ENCODE measurements around the gene ADAMTS15.

ADAMTS15 gene

GRCh38 chr11:130420478-130421198 lies 27.8 kb upstream of the ADAMTS15 start:
- no peak overlapping the region for H3K4me3 ChIP-seq (replicated peaks; ENCODE audit: low read depth, low read length)
- peaks cover 8% of the 10 kb centered on the region for H3K27me3 ChIP-seq (replicated peaks; ENCODE audit: control insufficient read depth, insufficient read depth, low read length)
- TF ChIP-seq, protein P1, sequence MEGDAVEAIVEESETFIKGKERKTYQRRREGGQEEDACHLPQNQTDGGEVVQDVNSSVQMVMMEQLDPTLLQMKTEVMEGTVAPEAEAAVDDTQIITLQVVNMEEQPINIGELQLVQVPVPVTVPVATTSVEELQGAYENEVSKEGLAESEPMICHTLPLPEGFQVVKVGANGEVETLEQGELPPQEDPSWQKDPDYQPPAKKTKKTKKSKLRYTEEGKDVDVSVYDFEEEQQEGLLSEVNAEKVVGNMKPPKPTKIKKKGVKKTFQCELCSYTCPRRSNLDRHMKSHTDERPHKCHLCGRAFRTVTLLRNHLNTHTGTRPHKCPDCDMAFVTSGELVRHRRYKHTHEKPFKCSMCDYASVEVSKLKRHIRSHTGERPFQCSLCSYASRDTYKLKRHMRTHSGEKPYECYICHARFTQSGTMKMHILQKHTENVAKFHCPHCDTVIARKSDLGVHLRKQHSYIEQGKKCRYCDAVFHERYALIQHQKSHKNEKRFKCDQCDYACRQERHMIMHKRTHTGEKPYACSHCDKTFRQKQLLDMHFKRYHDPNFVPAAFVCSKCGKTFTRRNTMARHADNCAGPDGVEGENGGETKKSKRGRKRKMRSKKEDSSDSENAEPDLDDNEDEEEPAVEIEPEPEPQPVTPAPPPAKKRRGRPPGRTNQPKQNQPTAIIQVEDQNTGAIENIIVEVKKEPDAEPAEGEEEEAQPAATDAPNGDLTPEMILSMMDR (IDR thresholded peaks at IDR 0.05; ENCODE audit: insufficient read depth, low read length, poor library complexity, severe bottlenecking): no peak
- no peak for DNase-seq (ENCODE audit: extremely low read depth, insufficient read length)
- H3K36me3 ChIP-seq (ENCODE audit: control insufficient read depth, insufficient read depth, low read length): no peaks in the 10 kb centered on the region

- TF ChIP-seq, protein P1 (IDR thresholded peaks at IDR 0.05; ENCODE audit: insufficient read depth, low read length, poor library complexity, severe bottlenecking): no peak
- H3K36me3 ChIP-seq (ENCODE audit: control insufficient read depth, insufficient read depth, low read length): no peaks in the 10 kb centered on the region
- DNase-seq (ENCODE audit: extremely low read depth, insufficient read length): no peak
- no peak overlapping the region for H3K4me3 ChIP-seq (replicated peaks; ENCODE audit: low read depth, low read length)
- peaks cover 8% of the 10 kb centered on the region for H3K27me3 ChIP-seq (replicated peaks; ENCODE audit: control insufficient read depth, insufficient read depth, low read length)
These were observed 27.3 kb upstream of the ADAMTS15 start for GRCh38 chr11:130421199-130421585.

GRCh38 chr11:130421697-130422096 lies 26.7 kb upstream of the ADAMTS15 start:
- no peak overlapping the region for H3K4me3 ChIP-seq (replicated peaks; ENCODE audit: low read depth, low read length)
- TF ChIP-seq, protein P1 (IDR thresholded peaks at IDR 0.05; ENCODE audit: insufficient read depth, low read length, poor library complexity, severe bottlenecking): no peak
- no peak for DNase-seq (ENCODE audit: extremely low read depth, insufficient read length)
- peaks cover 10% of the 10 kb centered on the region for H3K27me3 ChIP-seq (replicated peaks; ENCODE audit: control insufficient read depth, insufficient read depth, low read length)
- H3K36me3 ChIP-seq (ENCODE audit: control insufficient read depth, insufficient read depth, low read length): no peaks in the 10 kb centered on the region

- DNase-seq (ENCODE audit: extremely low read depth, insufficient read length): no peak
- Histone ChIP-seq H3K4me3 (replicated peaks; ENCODE audit: low read depth, low read length) (no peak overlapping the region), H3K27me3 (replicated peaks; ENCODE audit: control insufficient read depth, insufficient read depth, low read length) (peaks cover 11% of the 10 kb centered on the region), H3K36me3 (ENCODE audit: control insufficient read depth, insufficient read depth, low read length) (no peaks in the 10 kb centered on the region)
- TF ChIP-seq, protein P1 (IDR thresholded peaks at IDR 0.05; ENCODE audit: insufficient read depth, low read length, poor library complexity, severe bottlenecking): no peak
These were observed 26.0 kb upstream of the ADAMTS15 start for GRCh38 chr11:130422251-130422995.

DNA sequence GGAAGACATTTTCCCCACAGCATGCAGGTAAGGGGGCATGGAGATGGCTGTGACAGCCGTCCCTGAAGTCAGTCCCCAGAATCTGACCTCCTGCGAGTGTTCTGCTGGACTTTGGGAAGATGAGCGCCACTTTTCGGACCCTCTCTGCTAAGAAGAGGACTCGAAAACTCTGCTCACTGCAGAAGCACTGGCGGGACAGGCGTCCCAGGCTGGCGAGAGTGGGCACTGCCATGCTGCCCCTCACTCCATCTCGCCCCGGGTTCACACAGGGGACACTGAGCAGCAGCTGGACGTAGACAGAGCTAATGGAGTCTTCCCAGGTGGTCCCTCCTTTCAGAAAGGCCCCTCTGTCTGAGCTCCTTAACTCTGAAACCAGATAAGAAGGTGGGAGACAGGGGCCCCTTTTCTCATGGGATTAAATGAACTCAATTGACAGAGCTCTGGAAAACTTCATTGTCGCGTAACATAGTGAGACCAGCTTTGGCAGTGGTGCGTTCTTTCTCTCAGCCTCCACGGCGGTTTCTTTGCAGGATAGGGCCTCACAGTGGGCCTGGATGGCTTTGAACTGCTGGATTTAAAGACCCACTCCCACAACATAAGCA lies 24.8 kb upstream of the ADAMTS15 start:
- Histone ChIP-seq H3K4me3 (replicated peaks; ENCODE audit: low read depth, low read length) (no peak overlapping the region), H3K27me3 (replicated peaks; ENCODE audit: control insufficient read depth, insufficient read depth, low read length) (peaks cover 12% of the 10 kb centered on the region), H3K36me3 (ENCODE audit: control insufficient read depth, insufficient read depth, low read length) (no peaks in the 10 kb centered on the region)
- no peak for DNase-seq (ENCODE audit: extremely low read depth, insufficient read length)
- TF ChIP-seq, protein P1 (IDR thresholded peaks at IDR 0.05; ENCODE audit: insufficient read depth, low read length, poor library complexity, severe bottlenecking): no peak
